Urinary bladder (tissue), 4 donors: Measurements from ENCODE around the gene CHTF18. TPM values are rescaled to one million over a fixed set of nuclear protein-coding genes. Genes with fewer than 3 reads are reported as not detected.

Experiments used
- DNase-seq: peaks from one replicate; pipeline ENCODE4 v3.0.0-alpha.2; 2015; ENCODE audit errors: extremely low spot score
- H3K27ac ChIP-seq: one replicate; pipeline ENCODE4 v1.5.1; 2013; ENCODE audit warnings: low read depth, mild to moderate bottlenecking, moderate library complexity
- H3K36me3 ChIP-seq: one replicate; pipeline ENCODE4 v1.6.1; 2013; ENCODE audit warnings: mild to moderate bottlenecking, moderate library complexity; ENCODE audit not compliant: insufficient read depth
- H3K4me1 ChIP-seq: one replicate; pipeline ENCODE4 v1.6.1; 2013; ENCODE audit warnings: mild to moderate bottlenecking, moderate library complexity; ENCODE audit not compliant: insufficient read depth
- H3K4me3 ChIP-seq: one replicate; pipeline ENCODE4 v1.5.1; 2013; ENCODE audit warnings: low read depth, low read length
- WGBS: extraction: QIAGEN DNeasy Blood & Tissue Kit; methylation state at CpG from one replicate; pipeline ENCODE4 v1.1.7; 2013; 5-methylcytosine and 5-hydroxymethylcytosine counted together
- polyA plus RNA-seq: library from polyadenylated mRNA; stranded (reverse); fragments of 200-250 nt; gene quantifications from one replicate; pipeline ENCODE4 v1.2.3, GENCODE V29; 2013
- total RNA-seq: library from RNA; depleted of rRNA; stranded (reverse); fragments of >200 nt; gene quantifications from one replicate; pipeline ENCODE4 v1.2.3, GENCODE V29; 2014
- donor health status: healthy with polysubstance abuse.
- donor health status: healthy.

Gene CHTF18
- total and polyA plus RNA-seq, 2 donors = 8.6 to 16.7 TPM

DNA sequence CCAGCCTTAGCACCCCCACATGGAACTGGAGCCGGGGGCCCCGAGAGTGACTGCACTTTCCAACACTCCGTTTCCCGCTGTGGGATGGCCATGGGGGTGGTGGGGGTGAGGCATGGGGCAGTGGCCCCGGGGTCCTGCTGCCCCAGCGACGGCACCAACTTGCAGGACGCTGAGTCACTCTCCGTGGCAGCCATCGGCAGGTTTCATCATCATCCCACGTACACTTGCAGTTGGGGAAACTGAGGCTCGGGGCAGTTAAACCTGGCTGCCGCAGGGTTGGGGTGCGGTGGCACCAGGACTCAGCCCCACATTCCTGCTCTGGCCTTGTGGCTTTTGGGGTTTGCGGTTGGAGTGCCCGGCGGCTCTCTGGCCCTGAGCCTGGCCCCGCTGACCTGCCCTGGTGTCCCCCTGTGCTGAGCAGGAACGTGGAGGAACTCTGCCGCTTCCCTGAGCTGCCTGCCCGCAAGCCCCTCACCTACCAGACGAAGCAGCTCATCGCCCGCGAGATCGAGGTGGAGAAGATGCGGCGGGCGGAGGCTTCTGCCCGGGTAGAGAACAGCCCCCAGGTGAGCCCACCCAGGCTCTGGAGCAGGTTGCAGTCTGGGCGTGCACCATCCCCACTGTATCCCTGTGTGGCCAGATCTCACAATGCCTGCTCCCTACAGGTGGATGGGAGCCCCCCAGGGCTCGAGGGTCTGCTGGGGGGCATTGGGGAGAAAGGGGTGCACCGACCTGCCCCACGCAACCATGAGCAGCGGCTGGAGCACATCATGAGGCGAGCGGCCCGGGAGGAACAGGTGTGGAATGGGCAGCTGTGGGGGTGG is 8.1 kb downstream of the CHTF18 start:
- H3K36me3 ChIP-seq = no peaks in the 10 kb centered on the region
- H3K4me1 ChIP-seq = no peaks in the 10 kb centered on the region
- no peak for DNase-seq
- 96% methylated on average over 38 of the region's 38 CpGs for WGBS
- no peak overlapping the region for H3K4me3 ChIP-seq
- H3K27ac ChIP-seq = no peak overlapping the region

DNA sequence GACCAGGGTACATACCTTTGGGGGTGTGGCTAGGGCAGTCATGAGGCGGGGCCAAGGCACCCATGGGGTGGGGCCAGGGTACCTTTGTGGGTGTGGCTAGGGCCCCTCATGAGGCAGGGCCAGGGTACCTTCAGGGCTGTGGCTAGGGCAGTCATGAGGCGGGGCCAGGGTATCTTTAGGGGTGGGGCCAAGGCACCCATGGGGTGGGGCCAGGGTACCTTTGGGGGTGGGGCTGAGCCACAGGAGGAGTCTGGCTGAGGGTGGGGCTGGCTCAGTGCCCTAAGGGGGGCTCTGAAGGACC is 8.7 kb downstream of the CHTF18 start:
- H3K4me1 ChIP-seq = no peaks in the 10 kb centered on the region
- 93% methylated on average over 2 of the region's 2 CpGs for WGBS
- H3K27ac ChIP-seq = no peak overlapping the region
- H3K4me3 ChIP-seq = no peak overlapping the region
- DNase-seq = no peak
- no peaks in the 10 kb centered on the region for H3K36me3 ChIP-seq

DNA sequence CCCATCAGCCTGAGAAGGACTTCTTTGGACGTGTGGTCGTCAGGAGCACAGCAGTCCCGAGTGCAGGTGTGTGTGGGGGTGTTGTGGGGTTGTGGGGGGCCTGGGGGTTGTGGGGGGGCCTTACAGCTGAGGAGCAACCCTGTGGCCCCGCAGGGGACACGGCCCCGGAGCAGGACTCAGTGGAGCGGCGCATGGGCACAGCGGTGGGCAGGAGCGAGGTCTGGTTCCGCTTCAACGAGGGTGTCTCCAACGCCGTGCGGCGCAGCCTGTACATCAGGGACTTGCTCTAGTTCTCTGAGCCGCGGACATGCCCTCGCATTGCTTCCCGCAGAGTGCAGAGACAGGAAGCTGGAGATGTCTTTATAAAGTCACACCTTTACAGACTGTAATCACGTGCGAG is 9.3 kb downstream of the CHTF18 start:
- DNase-seq = no peak
- H3K4me3 ChIP-seq = no peak overlapping the region
- H3K27ac ChIP-seq = no peak overlapping the region
- H3K36me3 ChIP-seq = no peaks in the 10 kb centered on the region
- H3K4me1 ChIP-seq = no peaks in the 10 kb centered on the region
- WGBS = 94% methylated on average over 22 of the region's 22 CpGs

DNA sequence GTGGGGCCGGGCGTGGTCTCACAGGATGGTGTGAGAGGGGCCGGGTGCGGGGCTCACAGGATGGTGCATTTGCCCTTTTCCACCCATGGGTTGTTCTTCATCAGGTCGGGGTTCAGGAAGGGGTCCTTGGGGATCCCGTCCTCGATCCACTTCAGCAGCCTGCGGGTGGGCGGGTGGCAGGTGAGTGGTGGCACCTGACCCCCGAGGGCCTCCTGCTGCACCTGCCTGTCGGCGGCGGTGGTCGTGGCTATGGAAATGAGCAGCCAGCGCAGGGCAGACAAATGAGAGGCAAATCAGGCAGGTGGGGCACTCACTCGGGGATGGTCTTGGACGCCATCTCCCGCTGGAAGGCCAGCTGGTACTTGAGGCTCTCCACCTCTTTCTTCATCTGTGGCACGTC is 10.2 kb downstream of the CHTF18 start:
- no peaks in the 10 kb centered on the region for H3K4me1 ChIP-seq
- WGBS = 86% methylated on average over 19 of the region's 19 CpGs
- no peak overlapping the region for H3K4me3 ChIP-seq
- no peak for DNase-seq
- no peak overlapping the region for H3K27ac ChIP-seq
- H3K36me3 ChIP-seq = no peaks in the 10 kb centered on the region

DNA sequence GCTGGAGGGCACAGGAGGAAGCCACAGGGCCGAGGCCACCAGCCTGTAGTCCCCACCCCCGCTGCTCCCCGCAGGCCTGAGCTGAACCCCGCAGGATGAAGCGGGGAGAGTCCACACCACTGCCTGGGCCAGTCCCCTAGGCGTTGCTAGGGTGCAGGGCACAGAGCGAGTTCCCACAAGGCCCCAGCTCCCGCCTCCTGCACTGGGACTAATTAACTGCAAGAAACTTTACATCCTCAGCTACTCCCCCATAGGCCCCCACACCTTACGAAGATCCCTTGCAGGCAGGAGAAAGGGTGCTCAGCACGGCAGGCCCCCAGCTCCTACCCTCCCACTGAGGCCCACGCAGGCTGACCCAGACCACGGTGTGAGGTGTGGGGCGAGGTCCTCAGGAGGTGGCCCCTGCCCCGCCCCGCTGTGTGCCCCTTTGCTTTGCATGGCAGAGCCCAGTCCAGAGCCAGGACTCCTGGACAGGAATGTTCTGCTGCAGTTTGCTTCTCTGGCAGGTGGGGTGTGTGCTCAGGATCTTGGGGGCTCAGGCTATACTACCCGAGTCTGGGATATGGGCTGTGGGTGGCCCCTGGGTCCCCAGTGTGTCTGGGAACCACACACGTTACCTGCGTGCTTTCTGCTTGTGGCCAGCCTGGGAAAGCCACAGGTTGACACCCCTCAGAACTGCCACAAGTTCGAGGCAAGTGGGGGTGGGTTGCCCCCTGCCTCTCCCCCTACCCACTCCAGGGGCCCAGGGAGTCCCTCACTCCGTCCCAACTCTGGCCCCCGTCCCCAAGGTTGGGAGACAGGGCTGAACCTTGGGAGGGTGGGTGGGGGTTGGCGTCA is 10.9 kb downstream of the CHTF18 start:
- Histone ChIP-seq H3K36me3 (no peaks in the 10 kb centered on the region), H3K27ac (no peak overlapping the region), H3K4me3 (no peak overlapping the region), H3K4me1 (no peaks in the 10 kb centered on the region)
- no peak for DNase-seq
- 60% methylated on average over 22 of the region's 22 CpGs for WGBS

DNA sequence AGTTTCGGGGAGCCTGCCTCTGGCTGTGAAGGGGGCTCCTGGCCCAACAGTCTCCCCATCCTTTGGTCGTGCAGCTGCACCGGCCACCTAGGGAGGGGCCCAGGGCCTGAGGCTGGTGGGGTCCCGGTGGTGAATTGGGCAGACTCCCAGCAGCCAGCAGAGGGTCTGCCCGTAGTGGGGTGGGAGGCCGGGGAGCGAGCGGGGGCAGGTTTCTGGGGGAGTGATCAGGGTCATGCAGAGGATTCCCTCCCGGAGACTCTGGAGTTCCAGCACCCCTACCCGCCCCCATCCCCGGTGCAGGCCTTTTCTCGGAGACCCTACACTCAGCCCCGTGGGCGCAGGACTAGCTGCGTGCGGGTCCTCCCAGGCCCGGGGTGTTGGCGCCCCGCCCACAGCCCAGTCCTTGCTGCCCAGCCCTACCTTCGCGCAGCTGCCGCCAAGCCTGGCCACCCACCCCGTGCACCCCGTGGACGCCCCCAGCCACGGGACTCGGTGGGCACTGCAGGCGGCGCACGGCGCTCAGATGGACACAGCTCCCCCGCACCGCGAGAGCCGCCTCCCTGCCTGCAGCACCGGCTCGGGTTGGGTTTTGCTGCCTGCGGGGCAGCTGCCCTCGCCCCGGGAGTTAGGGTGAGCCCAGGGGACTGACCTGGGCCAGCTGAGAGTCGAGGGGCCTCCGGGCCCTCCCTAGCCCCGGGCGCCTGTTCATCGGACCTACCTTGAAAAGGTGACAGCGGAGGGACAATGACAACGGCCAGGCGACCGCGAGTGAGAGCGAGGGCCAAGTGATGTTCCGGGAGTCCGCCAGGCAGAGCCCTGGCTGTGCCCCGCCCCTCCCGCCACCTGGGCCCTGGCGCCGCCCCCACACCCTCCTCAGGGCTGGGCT is 11.8 kb downstream of the CHTF18 start, which contains the start of gene GNG13:
Gene GNG13, minus strand, starts transcription at position 787 of the 886 bp plus-strand sequence. CDS start 1,657 bp downstream, outside the sequence.
- DNase-seq = no peak
- Histone ChIP-seq H3K36me3 (no peaks in the 10 kb centered on the region), H3K4me3 (no peak within 1 kb of the TSS), H3K4me1 (no peaks in the 10 kb centered on the region), H3K27ac (no peak within 1 kb of the TSS)
- WGBS = 6% methylated on average over 57 of the region's 57 CpGs

DNA sequence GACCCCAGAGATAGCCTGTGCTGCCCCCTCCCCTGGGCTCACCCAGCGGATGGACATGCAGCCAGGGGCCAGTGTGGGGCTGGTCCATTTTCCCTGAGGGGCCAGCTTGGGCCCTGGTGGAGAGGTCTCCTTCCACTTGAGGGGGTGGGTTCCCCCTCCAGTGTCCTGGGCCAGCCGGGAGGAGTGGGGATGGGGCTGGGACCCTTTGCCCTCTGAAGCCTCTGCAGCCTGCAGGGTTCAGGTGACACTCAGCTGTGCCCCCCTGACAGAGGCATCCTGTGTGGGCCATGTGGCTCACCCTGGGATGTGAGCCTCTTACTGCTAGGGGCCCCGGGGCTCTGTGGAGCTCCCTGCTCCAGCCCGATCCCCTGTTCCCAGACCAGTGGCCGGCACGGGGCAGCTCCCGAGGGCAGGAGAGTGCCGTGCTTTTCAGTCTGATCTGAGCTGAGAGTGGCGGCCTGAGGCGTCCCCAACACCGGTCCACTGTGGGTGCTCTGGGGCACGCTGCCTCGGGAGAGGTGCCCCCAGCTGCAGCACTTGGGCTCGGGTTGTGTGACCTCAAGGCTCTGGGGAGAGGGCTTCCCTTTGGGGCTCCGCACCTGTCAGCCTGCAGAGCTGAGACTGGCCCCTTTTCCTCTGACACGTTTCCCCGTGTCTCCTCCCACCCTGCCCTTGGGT is 12.6 kb downstream of the CHTF18 start:
- no peaks in the 10 kb centered on the region for H3K4me1 ChIP-seq
- WGBS = 18% methylated on average over 17 of the region's 17 CpGs
- no peak overlapping the region for H3K27ac ChIP-seq
- no peak for DNase-seq
- no peak overlapping the region for H3K4me3 ChIP-seq
- H3K36me3 ChIP-seq = no peaks in the 10 kb centered on the region

DNA sequence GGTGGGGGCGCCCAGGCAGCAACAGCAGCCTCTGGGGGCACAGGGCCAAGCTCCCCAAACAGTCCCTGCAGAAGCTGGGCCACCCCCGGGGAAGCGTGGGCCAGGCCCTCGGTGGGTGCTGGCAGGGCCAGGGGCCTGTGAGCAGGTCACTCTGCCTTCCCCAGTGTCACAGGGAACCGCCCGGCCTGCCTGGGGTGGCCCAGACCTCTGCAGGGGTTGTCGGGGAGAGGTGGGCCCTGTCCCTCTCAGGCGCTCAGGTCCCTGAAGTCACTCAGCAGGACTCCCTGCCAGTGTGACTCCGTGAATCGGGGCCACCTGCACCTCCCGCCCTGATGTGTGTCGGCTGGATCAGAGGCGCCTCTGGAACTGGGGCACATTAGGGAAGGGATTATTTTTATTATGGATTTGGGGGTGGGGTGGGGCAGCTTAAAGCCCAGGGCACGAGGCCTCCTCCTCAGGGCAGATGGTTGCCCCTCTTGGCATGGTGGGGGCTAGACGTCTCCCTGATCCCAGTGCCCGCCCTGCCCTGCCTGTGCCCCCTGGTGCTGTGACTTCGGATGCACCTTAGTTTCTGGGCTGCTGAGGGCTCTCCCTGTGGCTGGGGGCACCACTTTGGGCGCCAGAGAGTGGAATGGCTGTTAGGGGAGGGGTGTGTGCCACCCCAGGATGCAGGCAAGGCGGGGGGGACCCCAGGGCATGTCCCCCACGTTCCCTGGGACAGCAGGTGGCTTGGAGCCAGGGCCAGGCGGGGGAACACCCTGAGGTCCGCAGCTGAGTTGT is 13.4 kb downstream of the CHTF18 start:
- no peak for DNase-seq
- no peak overlapping the region for H3K27ac ChIP-seq
- 57% methylated on average over 22 of the region's 22 CpGs for WGBS
- H3K4me1 ChIP-seq = no peaks in the 10 kb centered on the region
- no peaks in the 10 kb centered on the region for H3K36me3 ChIP-seq
- H3K4me3 ChIP-seq = no peak overlapping the region

DNA sequence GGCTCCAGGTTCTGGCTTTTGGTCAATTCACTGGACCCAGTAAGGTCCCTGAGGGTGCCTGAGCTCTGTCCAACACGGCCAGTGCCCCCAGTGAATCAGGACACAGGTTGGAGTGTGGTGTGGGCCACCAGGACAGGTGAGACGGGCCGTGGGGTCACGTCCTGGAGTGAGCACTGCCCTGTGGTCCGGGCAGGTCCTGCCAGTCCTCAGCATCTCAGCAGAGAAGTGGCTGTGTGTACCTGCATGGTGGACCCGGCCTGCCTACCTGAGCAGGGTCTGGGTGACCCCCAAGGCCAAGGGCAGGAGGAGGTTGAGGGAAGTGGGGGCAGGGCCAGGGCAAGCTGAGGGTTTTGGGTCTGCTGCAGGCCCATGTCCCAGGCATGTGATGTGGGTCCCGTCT is 14.0 kb downstream of the CHTF18 start:
- 78% methylated on average over 7 of the region's 7 CpGs for WGBS
- no peak for DNase-seq
- H3K36me3 ChIP-seq = no peaks in the 10 kb centered on the region

DNA sequence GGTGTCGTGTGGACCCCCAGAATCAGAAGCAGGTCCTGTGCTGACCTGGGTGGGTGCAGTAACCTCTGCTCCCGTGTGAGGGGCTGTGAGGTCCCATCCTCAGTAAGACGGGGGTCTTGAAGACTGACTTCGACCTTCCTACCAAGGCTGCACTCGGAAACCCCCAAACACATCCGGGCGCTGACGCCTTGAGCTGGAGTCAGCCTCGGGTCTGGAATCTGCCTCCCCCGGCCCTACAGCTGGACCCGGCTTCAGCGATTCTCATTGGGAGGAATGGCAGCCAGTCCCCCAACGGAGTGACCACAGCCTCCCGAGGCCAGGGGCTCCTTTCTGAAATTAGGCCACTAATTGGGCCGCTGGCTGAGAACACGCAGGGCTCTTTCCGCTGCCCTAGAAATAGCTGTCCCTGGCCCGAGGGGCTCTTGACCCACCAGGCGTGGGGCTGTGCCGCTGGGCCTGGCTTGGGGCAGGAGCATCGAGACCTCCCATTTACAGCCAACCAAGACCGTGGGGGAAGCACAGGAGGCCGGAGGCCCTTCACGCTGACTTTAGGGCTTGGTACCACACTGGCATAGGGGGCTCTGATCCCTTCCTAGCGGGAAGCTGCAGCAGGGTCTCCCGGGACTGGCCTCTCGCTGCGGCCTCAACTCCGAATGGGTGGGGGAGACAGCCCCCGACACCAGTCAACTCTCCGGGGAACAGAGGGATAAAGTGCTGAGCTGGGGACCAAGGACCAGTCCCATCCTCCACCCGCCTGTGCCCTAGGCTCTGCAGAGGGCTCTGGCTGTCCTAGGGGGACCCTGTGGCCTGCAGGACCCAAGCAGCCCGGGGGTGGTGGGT is 14.7 kb downstream of the CHTF18 start:
- Histone ChIP-seq H3K4me3 (no peak overlapping the region), H3K36me3 (no peaks in the 10 kb centered on the region), H3K27ac (no peak overlapping the region), H3K4me1 (no peaks in the 10 kb centered on the region)
- no peak for DNase-seq
- 62% methylated on average over 33 of the region's 33 CpGs for WGBS

More for the DNA sequence above, 14.0 kb downstream of the CHTF18 start:
- Histone ChIP-seq H3K4me1 (no peaks in the 10 kb centered on the region), H3K4me3 (no peak overlapping the region), H3K27ac (no peak overlapping the region)

DNA sequence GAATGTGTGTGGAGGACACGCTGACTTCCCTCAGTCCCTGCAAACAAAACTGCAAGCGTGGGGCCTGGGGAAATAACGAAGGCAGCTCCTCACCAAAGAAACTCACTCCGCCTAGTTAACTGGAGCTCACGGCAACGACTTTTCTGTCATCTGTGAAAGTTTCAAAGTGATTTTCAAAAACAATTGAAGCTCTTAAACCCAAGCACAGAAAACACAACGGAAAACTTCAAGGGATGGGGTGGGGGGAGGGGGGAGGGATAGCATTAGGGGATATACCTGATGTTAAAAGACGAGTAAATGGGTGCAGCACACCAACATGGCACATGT is 15.3 kb downstream of the CHTF18 start:
- WGBS = 46% methylated on average over 8 of the region's 8 CpGs
- H3K36me3 ChIP-seq = no peaks in the 10 kb centered on the region
- no peaks in the 10 kb centered on the region for H3K4me1 ChIP-seq
- no peak for DNase-seq
- no peak overlapping the region for H3K27ac ChIP-seq
- H3K4me3 ChIP-seq = no peak overlapping the region
